22Rv1 (cell line): Measurements from ENCODE around the gene TMEM88.

Source experiments
- CTCF ChIP-seq: fragments of 450-650 bp; IDR thresholded peaks from 2 replicates; pipeline ENCODE4 v1.5.1; 2017; ENCODE audit warnings: mild to moderate bottlenecking
- ZFX ChIP-seq: fragments of 450-650 bp; IDR thresholded peaks from 2 replicates; pipeline ENCODE4 v1.6.1; 2017; ENCODE audit warnings: antibody characterized with exemption, borderline replicate concordance

- TF ChIP-seq CTCF (no peak), ZFX (no peak)
These were observed 5.6 kb upstream of the TMEM88 start for GRCh38 chr17:7849130-7849750.
